ENCODE data around the gene NFE2. TPM values are rescaled to one million over a fixed set of nuclear protein-coding genes. Genes with fewer than 3 reads are reported as not detected.

The NFE2 gene
- total and polyA plus RNA-seq, 8 donors: 0.20 to 2.0 (median 0.68) TPM; not detected in 4

DNA sequence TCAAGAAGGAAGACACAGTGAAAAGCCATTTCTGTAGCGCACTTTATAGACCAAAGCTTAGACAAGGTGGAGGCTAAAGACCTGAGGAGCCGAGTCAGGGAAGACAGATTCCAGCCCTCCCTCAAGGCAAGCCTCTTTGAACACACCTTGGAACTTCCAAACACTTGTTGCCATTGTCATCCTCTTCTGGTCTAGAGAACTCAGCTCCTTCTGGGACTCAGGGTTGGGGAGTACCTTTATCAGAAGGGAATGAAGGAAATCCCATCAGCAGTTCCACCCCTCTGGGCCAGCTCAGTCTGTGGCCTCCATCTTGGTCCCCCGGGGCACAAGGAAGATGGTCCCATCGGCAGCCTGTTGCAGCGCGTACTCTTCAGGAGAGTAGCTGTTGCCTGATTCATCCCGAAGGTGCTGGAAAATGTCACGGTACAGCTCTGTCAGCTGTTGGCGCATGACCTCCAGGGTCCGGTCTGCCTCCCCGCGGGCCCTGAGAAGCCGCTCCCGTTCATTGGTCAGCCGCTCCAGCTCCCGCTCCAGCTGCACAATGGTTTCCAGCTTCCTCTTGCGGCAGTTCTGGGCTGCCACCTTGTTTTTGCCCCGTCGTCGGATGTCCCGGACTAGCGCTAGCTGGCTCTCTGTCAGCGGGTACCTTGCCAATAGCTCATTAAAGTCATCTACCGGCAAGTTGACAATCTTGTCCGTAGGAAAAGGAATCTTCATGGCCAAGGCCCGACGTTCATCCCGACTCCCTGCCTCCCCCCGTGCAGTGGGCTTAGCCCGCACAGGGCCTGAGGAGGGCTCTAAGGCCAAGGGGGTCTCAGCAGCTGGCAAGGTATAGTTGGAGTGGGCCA lies 8.5 kb downstream of the NFE2 start:
- no peak for DNase-seq
- peaks cover 2 to 38% (median 13%) of the 10 kb centered on the region in 4 donors for H3K4me1 ChIP-seq
- peaks cover 3 to 19% (median 17%) of the 10 kb centered on the region in 4 donors for H3K36me3 ChIP-seq
- H3K27me3 ChIP-seq: no peaks in the 10 kb centered on the region
- WGBS, 5 donors: 91 to 96% (median 92%) methylated on average over 25 to 30 of the region's 30 CpGs
- no peak overlapping the region for H3K27ac ChIP-seq
- H3K9me3 ChIP-seq: no peaks in the 10 kb centered on the region
- no peak for TF ChIP-seq EP300 (IDR thresholded peaks at IDR 0.05)
- TF ChIP-seq, protein P1, sequence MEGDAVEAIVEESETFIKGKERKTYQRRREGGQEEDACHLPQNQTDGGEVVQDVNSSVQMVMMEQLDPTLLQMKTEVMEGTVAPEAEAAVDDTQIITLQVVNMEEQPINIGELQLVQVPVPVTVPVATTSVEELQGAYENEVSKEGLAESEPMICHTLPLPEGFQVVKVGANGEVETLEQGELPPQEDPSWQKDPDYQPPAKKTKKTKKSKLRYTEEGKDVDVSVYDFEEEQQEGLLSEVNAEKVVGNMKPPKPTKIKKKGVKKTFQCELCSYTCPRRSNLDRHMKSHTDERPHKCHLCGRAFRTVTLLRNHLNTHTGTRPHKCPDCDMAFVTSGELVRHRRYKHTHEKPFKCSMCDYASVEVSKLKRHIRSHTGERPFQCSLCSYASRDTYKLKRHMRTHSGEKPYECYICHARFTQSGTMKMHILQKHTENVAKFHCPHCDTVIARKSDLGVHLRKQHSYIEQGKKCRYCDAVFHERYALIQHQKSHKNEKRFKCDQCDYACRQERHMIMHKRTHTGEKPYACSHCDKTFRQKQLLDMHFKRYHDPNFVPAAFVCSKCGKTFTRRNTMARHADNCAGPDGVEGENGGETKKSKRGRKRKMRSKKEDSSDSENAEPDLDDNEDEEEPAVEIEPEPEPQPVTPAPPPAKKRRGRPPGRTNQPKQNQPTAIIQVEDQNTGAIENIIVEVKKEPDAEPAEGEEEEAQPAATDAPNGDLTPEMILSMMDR (IDR thresholded peaks at IDR 0.05): no peak
- no peak for TF ChIP-seq POLR2AphosphoS5 (IDR thresholded peaks at IDR 0.05)
- TF ChIP-seq POLR2A (IDR thresholded peaks at IDR 0.05): no peak
- intact Hi-C loops (cut with DNase I; ENCODE audit: low total_unique reads): loop anchor here (10.0 kb wide), 1 partner anchor 72 kb away; the partner anchor contains the start of gene GPR84
- H3K4me3 ChIP-seq: no peak overlapping the region

DNA sequence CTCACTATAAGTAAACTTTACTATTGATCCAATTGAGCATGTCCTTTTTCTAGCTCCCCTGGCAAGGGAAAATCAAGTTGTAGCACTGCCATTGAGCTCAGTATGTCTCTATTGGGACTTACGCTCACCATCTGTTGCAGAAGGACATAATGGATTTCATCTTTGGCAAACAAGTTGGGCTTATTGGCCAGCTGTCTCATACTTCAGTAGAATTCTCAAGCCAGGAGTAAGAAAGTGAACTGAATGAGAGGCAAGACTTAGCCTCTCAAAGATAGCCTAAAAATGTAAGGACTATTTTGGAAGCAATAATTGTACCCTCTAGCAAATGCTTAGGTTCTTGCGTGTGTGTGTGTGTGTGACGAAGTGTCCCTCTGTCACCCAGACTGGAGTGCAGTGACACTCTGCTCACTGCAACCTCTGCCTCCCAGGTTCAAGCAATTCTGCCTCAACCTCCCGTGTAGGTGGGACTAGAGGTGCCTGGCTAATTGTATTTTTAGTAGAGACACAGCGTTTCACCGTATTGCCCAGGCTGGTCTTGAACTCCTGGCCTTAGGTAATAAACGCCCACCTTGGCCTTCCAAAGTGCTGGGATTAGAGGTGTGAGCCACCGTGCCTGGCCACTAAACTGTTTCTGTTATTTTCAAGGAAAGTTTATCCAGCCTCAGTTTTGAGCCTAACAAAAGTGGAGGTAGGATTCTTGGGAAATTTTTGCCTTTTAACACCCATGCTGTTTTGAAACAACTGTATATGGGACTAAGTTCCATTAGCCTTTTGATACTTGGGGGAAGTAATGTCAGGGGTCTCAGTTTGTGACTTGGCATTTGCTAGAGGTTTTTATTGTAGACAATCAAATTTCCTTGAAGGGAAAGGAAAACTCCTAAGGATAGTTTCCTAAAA lies 13.3 kb downstream of the NFE2 start:
- Histone ChIP-seq H3K9me3 (no peaks in the 10 kb centered on the region), H3K4me1 (peaks cover 39 to 66% (median 60%) of the 10 kb centered on the region in 4 donors), H3K27ac (peak overlapping the region in 1 of 5 donors; percentile 28), H3K4me3 (no peak overlapping the region), H3K27me3 (no peaks in the 10 kb centered on the region), H3K36me3 (peaks cover 44 to 65% (median 60%) of the 10 kb centered on the region in 4 donors)
- intact Hi-C loops (cut with DNase I; ENCODE audit: low total_unique reads): no loop called here
- DNase-seq: no peak
- 64 to 69% (median 66%) methylated on average over 8 of the region's 8 CpGs for WGBS, 5 donors
- TF ChIP-seq POLR2A (IDR thresholded peaks at IDR 0.05): no peak
- TF ChIP-seq, protein P1 (IDR thresholded peaks at IDR 0.05): no peak
- TF ChIP-seq POLR2AphosphoS5 (IDR thresholded peaks at IDR 0.05): no peak
- no peak for TF ChIP-seq EP300 (IDR thresholded peaks at IDR 0.05)

DNA sequence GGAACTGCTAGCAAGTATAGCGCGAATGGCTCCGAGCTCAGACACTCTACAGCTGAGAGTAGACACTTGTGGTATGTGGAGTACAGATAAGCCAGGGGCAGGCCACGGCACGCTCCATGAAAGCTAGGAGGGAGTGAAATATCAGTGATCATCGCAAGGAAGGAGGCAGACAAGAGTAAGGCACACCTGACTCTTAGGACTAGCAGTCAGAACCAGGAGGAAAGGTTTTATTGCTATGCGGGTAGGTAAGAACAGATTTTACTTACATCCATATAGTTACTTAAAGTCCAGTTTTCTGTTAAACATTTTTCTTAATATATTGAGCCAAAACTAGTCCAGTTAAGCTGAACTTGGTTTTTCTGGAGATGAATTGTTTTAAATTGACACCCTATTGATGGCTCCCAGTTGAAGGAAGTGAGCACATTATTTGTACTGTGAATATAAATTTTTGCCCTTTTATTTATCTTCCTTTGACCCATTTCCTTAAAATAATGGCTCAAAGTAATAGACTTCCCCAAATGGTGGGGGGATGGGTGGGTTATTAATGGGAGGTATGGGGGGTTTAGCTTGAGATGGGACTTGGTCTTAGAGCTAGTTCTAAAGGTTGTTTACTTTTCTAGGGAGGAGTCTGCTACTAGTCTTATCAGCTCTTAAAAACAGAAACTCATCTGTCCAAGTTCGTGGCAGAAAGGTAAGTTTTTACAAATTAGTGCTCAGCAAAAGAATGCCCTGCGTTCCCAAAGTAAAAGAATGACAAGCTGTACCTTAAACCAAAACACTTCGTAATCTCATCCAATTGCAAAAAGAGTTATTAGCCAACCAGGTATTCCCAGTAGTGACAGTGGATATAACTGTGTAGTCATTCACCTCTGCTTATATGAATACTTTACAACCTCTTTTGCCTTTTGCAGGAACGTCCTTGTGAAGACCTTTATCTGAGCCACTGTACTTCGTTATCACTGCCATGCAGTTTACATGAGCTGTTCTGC lies 14.5 kb downstream of the NFE2 start:
- H3K27me3 ChIP-seq: no peaks in the 10 kb centered on the region
- H3K36me3 ChIP-seq: peaks cover 52 to 76% (median 71%) of the 10 kb centered on the region in 4 donors
- intact Hi-C loops (cut with DNase I; ENCODE audit: low total_unique reads): no loop called here
- H3K9me3 ChIP-seq: no peaks in the 10 kb centered on the region
- peak overlapping the region in 3 of 5 donors; percentile 2 to 49 (median 39) for H3K27ac ChIP-seq
- TF ChIP-seq, protein P1 (IDR thresholded peaks at IDR 0.05): no peak
- TF ChIP-seq POLR2AphosphoS5 (IDR thresholded peaks at IDR 0.05): peak in 1 of 3 donors; percentile 15
- WGBS, 5 donors: 28 to 44% (median 36%) methylated on average over 12 of the region's 12 CpGs
- peaks cover 49 to 78% (median 72%) of the 10 kb centered on the region in 4 donors for H3K4me1 ChIP-seq
- H3K4me3 ChIP-seq: peak overlapping the region in 2 of 4 donors; percentile 72 to 93
- DNase-seq: no peak
